SU-DHL-6 (cell line): ENCODE results near the gene TBC1D22A.

Source experiments
- H2AFZ ChIP-seq: fragments of 200-600 bp; sonication (generic); 2 replicates; pipeline ENCODE4 v1.6.1; 2014; ENCODE audit warnings: low read depth, mild to moderate bottlenecking, moderate library complexity, mixed read lengths, antibody characterized with exemption, low read length; ENCODE audit not compliant: severe bottlenecking
- H3F3A ChIP-seq: fragments of 200-600 bp; shearing (Covaris generic); 2 replicates; pipeline ENCODE4 v1.6.0; 2016; ENCODE audit warnings: antibody characterized with exemption, mild to moderate bottlenecking; ENCODE audit not compliant: insufficient read depth
- H3K27ac ChIP-seq: fragments of 200-600 bp; sonication (generic); 2 replicates; pipeline ENCODE4 v1.5.1; 2016; ENCODE audit warnings: low read depth, mild to moderate bottlenecking, low read length, moderate library complexity, mixed read lengths
- H3K27me3 ChIP-seq: fragments of 200-600 bp; sonication (generic), shearing (Covaris generic); 2 replicates; pipeline ENCODE4 v1.6.0; 2014; ENCODE audit warnings: mild to moderate bottlenecking, low read length
- H3K36me3 ChIP-seq: fragments of 200-600 bp; sonication (generic); 2 replicates; pipeline ENCODE4 v1.6.1; 2014; ENCODE audit warnings: mild to moderate bottlenecking, low read length, mixed read lengths
- H3K4me2 ChIP-seq: fragments of 300-600, 200-600 bp; shearing (Covaris generic), sonication (generic); 2 replicates; pipeline ENCODE4 v1.6.0; 2014; ENCODE audit warnings: low read length, low read depth, mild to moderate bottlenecking; ENCODE audit not compliant: poor library complexity, severe bottlenecking
- H3K4me3 ChIP-seq: fragments of 200-600 bp; sonication (generic); 2 replicates; pipeline ENCODE4 v1.5.1; 2014; ENCODE audit warnings: antibody characterized with exemption, low read length, mild to moderate bottlenecking, mixed read lengths; ENCODE audit not compliant: insufficient read depth, poor library complexity, severe bottlenecking
- H3K79me2 ChIP-seq: fragments of 200-600 bp; sonication (generic); 2 replicates; pipeline ENCODE4 v1.6.1; 2014; ENCODE audit warnings: mild to moderate bottlenecking, low read length, moderate library complexity; ENCODE audit not compliant: insufficient read depth
- H3K9ac ChIP-seq: fragments of 200-600 bp; sonication (generic); 2 replicates; pipeline ENCODE4 v1.7.0; 2014; ENCODE audit warnings: mild to moderate bottlenecking, low read length
- H3K9me2 ChIP-seq: fragments of 200-600 bp; sonication (generic); replicated peaks from 2 replicates; pipeline ENCODE4 v1.6.1; 2014; ENCODE audit warnings: low read length; ENCODE audit not compliant: insufficient read depth
- H3K9me3 ChIP-seq: fragments of 200-600 bp; sonication (generic); 2 replicates; pipeline ENCODE4 v1.6.1; 2014; ENCODE audit warnings: low read length, mixed read lengths; ENCODE audit not compliant: insufficient read depth
- H4K20me1 ChIP-seq: fragments of 200-600 bp; sonication (generic); 2 replicates; pipeline ENCODE4 v1.6.1; 2014; ENCODE audit warnings: low read depth, mild to moderate bottlenecking, antibody characterized with exemption, low read length, moderate library complexity, mixed read lengths
- EZH2phosphoT487 ChIP-seq: fragments of 200-600 bp; sonication (generic), shearing (Covaris generic); conservative IDR thresholded peaks from 2 replicates; pipeline ENCODE4 v1.6.1; 2018; ENCODE audit warnings: mild to moderate bottlenecking, antibody characterized with exemption, low read length, moderate library complexity, mixed read lengths
- TF ChIP-seq, protein P1 (sequence below): fragments of 200-600 bp; sonication (generic); IDR thresholded peaks from one replicate; pipeline ENCODE4 v1.5.1; 2017; ENCODE audit warnings: antibody characterized with exemption, mild to moderate bottlenecking, low read length, moderate library complexity; ENCODE audit not compliant: insufficient read depth, poor library complexity, severe bottlenecking

Gene TBC1D22A

DNA sequence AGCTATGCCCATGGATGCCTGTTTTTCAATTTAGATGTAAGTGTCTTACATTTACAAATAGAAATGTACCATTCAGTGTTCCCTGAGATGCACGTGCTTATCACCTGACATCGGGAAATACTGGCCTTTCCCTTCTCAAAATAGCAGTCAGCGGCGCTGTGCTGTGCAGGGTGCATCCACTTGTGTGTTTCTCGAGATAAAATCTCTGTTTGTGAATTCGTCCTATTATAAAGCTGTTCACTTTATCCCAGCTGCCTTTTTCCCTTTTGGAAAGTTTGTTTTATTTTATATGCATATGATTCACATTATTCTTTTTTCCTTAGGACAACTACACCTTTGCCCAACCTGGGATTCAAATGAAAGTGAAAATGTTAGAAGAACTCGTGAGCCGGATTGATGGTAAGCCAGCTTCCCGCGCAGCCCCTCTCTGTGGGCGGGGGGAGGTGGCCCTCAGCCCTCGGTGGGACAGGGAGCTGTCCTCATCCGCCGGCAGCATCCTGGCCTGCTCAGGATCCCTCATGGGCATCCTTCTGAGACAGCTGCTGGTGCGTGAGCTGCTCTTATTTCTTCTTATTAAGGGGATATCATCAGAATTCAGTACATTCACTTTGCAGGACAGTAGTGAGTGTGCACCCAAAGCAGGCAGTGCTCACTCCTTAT, 235.0 kb downstream of the TBC1D22A start:
- no peaks in the 10 kb centered on the region for H3K79me2 ChIP-seq
- no peak for TF ChIP-seq EZH2phosphoT487
- TF ChIP-seq, protein P1, sequence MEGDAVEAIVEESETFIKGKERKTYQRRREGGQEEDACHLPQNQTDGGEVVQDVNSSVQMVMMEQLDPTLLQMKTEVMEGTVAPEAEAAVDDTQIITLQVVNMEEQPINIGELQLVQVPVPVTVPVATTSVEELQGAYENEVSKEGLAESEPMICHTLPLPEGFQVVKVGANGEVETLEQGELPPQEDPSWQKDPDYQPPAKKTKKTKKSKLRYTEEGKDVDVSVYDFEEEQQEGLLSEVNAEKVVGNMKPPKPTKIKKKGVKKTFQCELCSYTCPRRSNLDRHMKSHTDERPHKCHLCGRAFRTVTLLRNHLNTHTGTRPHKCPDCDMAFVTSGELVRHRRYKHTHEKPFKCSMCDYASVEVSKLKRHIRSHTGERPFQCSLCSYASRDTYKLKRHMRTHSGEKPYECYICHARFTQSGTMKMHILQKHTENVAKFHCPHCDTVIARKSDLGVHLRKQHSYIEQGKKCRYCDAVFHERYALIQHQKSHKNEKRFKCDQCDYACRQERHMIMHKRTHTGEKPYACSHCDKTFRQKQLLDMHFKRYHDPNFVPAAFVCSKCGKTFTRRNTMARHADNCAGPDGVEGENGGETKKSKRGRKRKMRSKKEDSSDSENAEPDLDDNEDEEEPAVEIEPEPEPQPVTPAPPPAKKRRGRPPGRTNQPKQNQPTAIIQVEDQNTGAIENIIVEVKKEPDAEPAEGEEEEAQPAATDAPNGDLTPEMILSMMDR = no peak

DNA sequence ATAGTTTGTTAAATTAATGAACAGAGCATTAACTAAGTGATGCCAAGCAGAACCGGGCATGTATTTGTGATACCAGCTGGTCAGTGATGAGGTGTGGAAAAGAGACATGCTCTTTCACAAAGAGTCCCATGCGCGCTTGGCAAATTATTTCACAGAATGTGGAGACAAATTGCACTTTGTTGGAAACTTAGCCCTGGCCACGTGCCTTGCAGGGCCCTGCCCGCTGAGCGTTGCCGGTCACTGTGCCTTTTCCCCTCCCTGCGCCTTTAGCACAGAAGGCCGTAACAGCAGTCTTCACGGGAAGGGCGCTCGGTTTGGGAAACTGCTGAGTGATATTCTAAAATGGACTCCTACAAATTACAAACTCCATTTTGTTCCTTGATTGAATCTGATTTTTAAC, 235.9 kb downstream of the TBC1D22A start:
- no peak overlapping the region for H3K4me2 ChIP-seq
- H3F3A ChIP-seq = no peaks in the 10 kb centered on the region
- no peaks in the 10 kb centered on the region for H3K9me3 ChIP-seq
- no peak overlapping the region for H3K9ac ChIP-seq
- H3K36me3 ChIP-seq = no peaks in the 10 kb centered on the region
- no peak overlapping the region for H3K27ac ChIP-seq
- no peaks in the 10 kb centered on the region for H3K9me2 ChIP-seq
- H3K79me2 ChIP-seq = no peaks in the 10 kb centered on the region
- no peak overlapping the region for H3K4me3 ChIP-seq
- H4K20me1 ChIP-seq = no peaks in the 10 kb centered on the region
- H2AFZ ChIP-seq = no peak overlapping the region
- TF ChIP-seq, protein P1 = no peak
- TF ChIP-seq EZH2phosphoT487 = no peak
- H3K27me3 ChIP-seq = no peaks in the 10 kb centered on the region

More for the DNA sequence above, 235.0 kb downstream of the TBC1D22A start:
- H3K9me2 ChIP-seq = no peaks in the 10 kb centered on the region
- no peak overlapping the region for H3K4me2 ChIP-seq
- no peak overlapping the region for H3K4me3 ChIP-seq
- H3K9ac ChIP-seq = no peak overlapping the region
- H3F3A ChIP-seq = no peaks in the 10 kb centered on the region
- H3K27me3 ChIP-seq = no peaks in the 10 kb centered on the region
- no peaks in the 10 kb centered on the region for H3K36me3 ChIP-seq
- no peak overlapping the region for H2AFZ ChIP-seq
- no peaks in the 10 kb centered on the region for H4K20me1 ChIP-seq
- H3K9me3 ChIP-seq = no peaks in the 10 kb centered on the region
- H3K27ac ChIP-seq = no peak overlapping the region

DNA sequence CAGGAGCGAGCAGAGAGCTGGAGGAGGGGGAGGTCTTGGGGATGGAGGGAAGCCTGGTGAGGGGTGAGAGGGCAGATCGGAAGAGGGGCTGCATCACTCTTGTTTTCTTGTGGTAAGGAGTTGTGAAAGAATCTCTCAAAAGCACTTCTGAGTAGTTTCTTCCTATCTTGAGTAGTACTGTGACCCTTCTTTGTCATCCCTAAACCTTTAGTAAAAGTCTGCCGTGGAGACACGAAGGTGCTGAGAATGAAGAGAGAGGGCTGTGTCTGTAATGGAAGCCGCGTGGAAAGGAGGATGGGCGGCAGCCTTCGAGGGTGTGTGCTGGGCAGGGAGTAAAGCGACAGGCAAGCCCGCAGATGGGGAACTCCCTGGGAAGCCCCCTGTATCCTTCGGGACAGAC, 237.8 kb downstream of the TBC1D22A start:
- TF ChIP-seq, protein P1 = no peak
- no peak for TF ChIP-seq EZH2phosphoT487
- H3K9me3 ChIP-seq = no peaks in the 10 kb centered on the region
- H3K4me2 ChIP-seq = no peak overlapping the region
- H3K36me3 ChIP-seq = no peaks in the 10 kb centered on the region
- no peaks in the 10 kb centered on the region for H4K20me1 ChIP-seq
- no peaks in the 10 kb centered on the region for H3K79me2 ChIP-seq
- no peak overlapping the region for H2AFZ ChIP-seq
- H3K9ac ChIP-seq = no peak overlapping the region
- H3K4me3 ChIP-seq = no peak overlapping the region
- no peak overlapping the region for H3K27ac ChIP-seq
- H3F3A ChIP-seq = no peaks in the 10 kb centered on the region
- no peaks in the 10 kb centered on the region for H3K9me2 ChIP-seq
- H3K27me3 ChIP-seq = no peaks in the 10 kb centered on the region
